ENCODE results near the gene DCST2.

The DCST2 gene

DNA sequence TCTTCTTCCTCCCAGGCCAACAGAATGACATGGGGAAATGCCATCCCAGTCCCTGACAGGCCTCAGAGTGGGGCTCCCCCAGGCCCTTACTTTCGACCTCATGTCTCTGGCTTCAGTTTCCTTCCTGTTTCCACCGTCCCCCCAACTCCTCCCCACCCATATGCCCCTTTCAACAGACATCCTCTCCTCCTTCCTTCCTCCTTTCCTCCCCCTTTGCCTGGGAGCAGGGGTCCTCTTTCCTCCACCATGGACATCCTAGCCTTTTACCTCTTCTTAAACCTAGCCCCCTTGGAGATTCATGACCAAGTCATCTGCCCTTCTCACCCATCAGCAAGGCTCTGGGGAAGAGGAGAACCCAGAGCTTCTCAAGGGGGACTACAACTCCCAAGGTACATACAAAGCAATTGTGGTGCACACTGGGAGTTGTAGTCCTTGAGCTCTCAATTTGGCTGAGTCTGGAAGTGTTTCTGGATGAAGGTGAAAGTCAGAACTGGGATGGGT is 26.9 kb downstream of the DCST2 start:
- Histone ChIP-seq H3K27me3 (ENCODE audit: insufficient read depth, low read length, poor library complexity, severe bottlenecking) (no peaks in the 10 kb centered on the region), H3F3A (ENCODE audit: low read depth) (no peaks in the 10 kb centered on the region), H3K9ac (ENCODE audit: low read depth, low read length, poor library complexity, severe bottlenecking) (peak overlapping the region; percentile 58), H3K4me3 (ENCODE audit: low read length, poor library complexity, severe bottlenecking) (peak overlapping the region; percentile 31), H4K20me1 (ENCODE audit: insufficient read depth, low read length, poor library complexity, severe bottlenecking) (no peaks in the 10 kb centered on the region), H2AFZ (ENCODE audit: low read length) (no peak overlapping the region), H3K79me2 (ENCODE audit: insufficient read depth, low read length) (no peaks in the 10 kb centered on the region), H3K9me2 (replicated peaks; ENCODE audit: low read depth, low read length) (no peaks in the 10 kb centered on the region), H3K9me3 (ENCODE audit: insufficient read depth, low read depth, low read length) (no peaks in the 10 kb centered on the region), H3K4me2 (ENCODE audit: low read depth, low read length, poor library complexity, severe bottlenecking) (peak overlapping the region; percentile 57), H3K4me1 (ENCODE audit: insufficient read depth, low read length, poor library complexity, severe bottlenecking) (peaks cover 48% of the 10 kb centered on the region), H3K36me3 (ENCODE audit: insufficient read depth, low read length) (no peaks in the 10 kb centered on the region)
- TF ChIP-seq, protein P1, sequence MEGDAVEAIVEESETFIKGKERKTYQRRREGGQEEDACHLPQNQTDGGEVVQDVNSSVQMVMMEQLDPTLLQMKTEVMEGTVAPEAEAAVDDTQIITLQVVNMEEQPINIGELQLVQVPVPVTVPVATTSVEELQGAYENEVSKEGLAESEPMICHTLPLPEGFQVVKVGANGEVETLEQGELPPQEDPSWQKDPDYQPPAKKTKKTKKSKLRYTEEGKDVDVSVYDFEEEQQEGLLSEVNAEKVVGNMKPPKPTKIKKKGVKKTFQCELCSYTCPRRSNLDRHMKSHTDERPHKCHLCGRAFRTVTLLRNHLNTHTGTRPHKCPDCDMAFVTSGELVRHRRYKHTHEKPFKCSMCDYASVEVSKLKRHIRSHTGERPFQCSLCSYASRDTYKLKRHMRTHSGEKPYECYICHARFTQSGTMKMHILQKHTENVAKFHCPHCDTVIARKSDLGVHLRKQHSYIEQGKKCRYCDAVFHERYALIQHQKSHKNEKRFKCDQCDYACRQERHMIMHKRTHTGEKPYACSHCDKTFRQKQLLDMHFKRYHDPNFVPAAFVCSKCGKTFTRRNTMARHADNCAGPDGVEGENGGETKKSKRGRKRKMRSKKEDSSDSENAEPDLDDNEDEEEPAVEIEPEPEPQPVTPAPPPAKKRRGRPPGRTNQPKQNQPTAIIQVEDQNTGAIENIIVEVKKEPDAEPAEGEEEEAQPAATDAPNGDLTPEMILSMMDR (conservative IDR thresholded peaks at IDR 0.05; ENCODE audit: low read length), result no peak
- no peak for TF ChIP-seq EZH2phosphoT487 (IDR thresholded peaks at IDR 0.05; ENCODE audit: borderline replicate concordance)

DNA sequence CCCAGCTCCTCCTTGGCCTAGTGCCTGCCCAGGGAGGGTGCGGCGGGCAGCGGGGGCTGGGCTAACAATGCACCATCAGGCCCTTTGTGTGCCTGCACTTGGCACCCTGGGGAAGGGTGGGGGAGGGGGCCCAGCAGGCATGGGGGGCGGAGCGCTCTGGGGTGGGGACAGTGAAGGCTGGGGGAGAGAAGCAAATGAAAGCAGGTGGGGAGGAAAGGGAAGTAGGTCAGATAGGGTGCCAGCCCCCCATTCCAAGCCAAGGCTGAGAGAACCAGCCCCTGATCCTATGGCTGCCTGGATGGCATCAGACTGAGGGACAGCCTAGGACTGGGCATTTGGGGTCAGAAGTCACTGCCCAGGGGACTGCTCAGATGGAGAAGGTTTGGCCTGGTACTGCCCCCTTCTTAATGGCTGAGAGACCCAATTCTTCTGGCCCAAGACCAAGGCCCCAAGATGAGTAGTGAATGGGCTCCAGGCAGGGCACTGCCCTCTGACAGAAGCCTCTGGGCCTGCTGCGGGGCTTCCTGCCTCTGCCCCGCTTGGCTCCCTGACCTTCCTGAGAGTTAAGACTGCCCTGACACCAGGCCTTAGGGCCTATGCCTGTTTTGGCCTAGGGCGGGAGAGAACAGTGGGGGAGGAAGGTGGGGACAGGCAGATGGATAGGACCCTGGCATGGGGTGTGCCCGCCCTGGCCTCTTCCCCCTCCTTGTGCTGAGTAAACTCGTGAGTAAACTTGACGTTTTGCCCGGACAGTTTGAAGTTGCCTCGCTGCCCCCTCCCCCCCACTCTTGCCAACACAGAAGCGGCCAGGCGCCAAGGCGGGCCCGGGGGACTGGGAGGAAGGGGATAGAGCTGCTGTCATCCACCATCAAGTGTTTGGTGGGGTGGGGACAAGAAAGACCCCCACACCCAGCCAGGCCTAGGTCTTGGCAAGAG is 28.2 kb downstream of the DCST2 start:
- H3K79me2 ChIP-seq (ENCODE audit: insufficient read depth, low read length), result no peaks in the 10 kb centered on the region
- H3K9ac ChIP-seq (ENCODE audit: low read depth, low read length, poor library complexity, severe bottlenecking), result peak overlapping the region; percentile 58
- TF ChIP-seq, protein P1 (conservative IDR thresholded peaks at IDR 0.05; ENCODE audit: low read length), result no peak
- no peak for TF ChIP-seq EZH2phosphoT487 (IDR thresholded peaks at IDR 0.05; ENCODE audit: borderline replicate concordance)
- H3K36me3 ChIP-seq (ENCODE audit: insufficient read depth, low read length), result no peaks in the 10 kb centered on the region
- H3K9me2 ChIP-seq (replicated peaks; ENCODE audit: low read depth, low read length), result no peaks in the 10 kb centered on the region
- H3K9me3 ChIP-seq (ENCODE audit: insufficient read depth, low read depth, low read length), result no peaks in the 10 kb centered on the region
- no peak overlapping the region for H2AFZ ChIP-seq (ENCODE audit: low read length)
- H3K4me3 ChIP-seq (ENCODE audit: low read length, poor library complexity, severe bottlenecking), result no peak overlapping the region
- H3K4me1 ChIP-seq (ENCODE audit: insufficient read depth, low read length, poor library complexity, severe bottlenecking), result peaks cover 44% of the 10 kb centered on the region
- peaks cover 4% of the 10 kb centered on the region; the same call in 1 of the 2 replicates for H3F3A ChIP-seq (ENCODE audit: low read depth)
- no peaks in the 10 kb centered on the region for H3K27me3 ChIP-seq (ENCODE audit: insufficient read depth, low read length, poor library complexity, severe bottlenecking)
- H3K4me2 ChIP-seq (ENCODE audit: low read depth, low read length, poor library complexity, severe bottlenecking), result peak overlapping the region; percentile 57
- H4K20me1 ChIP-seq (ENCODE audit: insufficient read depth, low read length, poor library complexity, severe bottlenecking), result no peaks in the 10 kb centered on the region

DNA sequence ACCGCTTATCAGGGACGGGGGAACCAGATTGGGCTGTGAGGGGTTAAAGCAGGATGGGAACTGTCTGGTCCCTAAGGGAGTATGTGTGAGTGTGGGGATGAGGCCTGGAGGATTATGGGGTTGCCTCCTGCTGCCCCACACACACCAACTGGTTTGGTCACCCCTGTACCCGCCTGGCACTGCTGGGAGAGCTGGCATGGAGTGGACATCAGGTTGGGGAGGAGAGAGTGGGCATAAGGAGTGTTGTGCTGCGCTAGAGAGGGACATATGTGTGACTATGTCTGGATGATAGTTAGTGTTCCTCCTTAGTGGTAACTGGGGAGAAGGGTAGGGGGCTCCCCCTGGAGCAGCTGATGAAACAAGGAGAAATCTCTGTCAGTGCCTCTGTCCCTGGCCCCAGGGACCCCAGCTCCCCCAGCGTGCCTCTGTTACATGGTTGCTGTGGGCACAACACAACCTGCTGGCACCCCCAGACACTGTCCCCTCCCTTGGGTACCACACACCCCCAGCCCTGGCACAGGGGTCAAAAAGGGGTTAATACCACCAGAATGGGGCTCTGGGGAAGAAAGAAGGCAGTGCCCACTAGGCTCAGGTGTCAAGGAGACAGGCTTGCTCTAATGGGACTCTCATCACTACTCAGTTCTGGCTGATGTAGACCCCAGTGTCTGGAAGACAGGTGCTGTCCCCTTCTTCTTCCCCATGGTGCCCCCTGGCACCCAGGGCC is 29.1 kb downstream of the DCST2 start:
- peaks cover 44% of the 10 kb centered on the region for H3K4me1 ChIP-seq (ENCODE audit: insufficient read depth, low read length, poor library complexity, severe bottlenecking)
- no peaks in the 10 kb centered on the region for H3K79me2 ChIP-seq (ENCODE audit: insufficient read depth, low read length)
- no peak for TF ChIP-seq EZH2phosphoT487 (IDR thresholded peaks at IDR 0.05; ENCODE audit: borderline replicate concordance)
- TF ChIP-seq, protein P1 (conservative IDR thresholded peaks at IDR 0.05; ENCODE audit: low read length), result no peak
- peak overlapping the region; percentile 58 for H3K9ac ChIP-seq (ENCODE audit: low read depth, low read length, poor library complexity, severe bottlenecking)
- H3K36me3 ChIP-seq (ENCODE audit: insufficient read depth, low read length), result no peaks in the 10 kb centered on the region
- no peaks in the 10 kb centered on the region for H4K20me1 ChIP-seq (ENCODE audit: insufficient read depth, low read length, poor library complexity, severe bottlenecking)
- H3K4me3 ChIP-seq (ENCODE audit: low read length, poor library complexity, severe bottlenecking), result peak overlapping the region; percentile 12
- H3K4me2 ChIP-seq (ENCODE audit: low read depth, low read length, poor library complexity, severe bottlenecking), result peak overlapping the region; percentile 57
- H3K27me3 ChIP-seq (ENCODE audit: insufficient read depth, low read length, poor library complexity, severe bottlenecking), result no peaks in the 10 kb centered on the region
- no peak overlapping the region for H2AFZ ChIP-seq (ENCODE audit: low read length)
- peaks cover 12% of the 10 kb centered on the region; the same call in 1 of the 2 replicates for H3F3A ChIP-seq (ENCODE audit: low read depth)
- no peaks in the 10 kb centered on the region for H3K9me3 ChIP-seq (ENCODE audit: insufficient read depth, low read depth, low read length)
- H3K9me2 ChIP-seq (replicated peaks; ENCODE audit: low read depth, low read length), result no peaks in the 10 kb centered on the region
